H9 (cell line): Measurements from ENCODE around the gene CYP21A2. TPM values are rescaled to one million over a fixed set of nuclear protein-coding genes. Genes with fewer than 3 reads are reported as not detected.
"Not testable (repeated sequence)": the region's sequence is repeated elsewhere in the genome, so short reads cannot be mapped to it uniquely, and the experiment has no call there.

Experiments used
- DNase-seq: peaks from one replicate; pipeline ENCODE4 v3.0.0-alpha.2; 2017
- H2AFZ ChIP-seq: one replicate; pipeline ENCODE4 v1.6.1; 2013; ENCODE audit warnings: mild to moderate bottlenecking, low read length, control low read depth, moderate library complexity
- H2AK5ac ChIP-seq: 2 replicates; pipeline ENCODE4 v1.6.1; 2013; ENCODE audit warnings: low read length, control low read depth, mixed read lengths; ENCODE audit not compliant: insufficient read length
- H2BK120ac ChIP-seq: one replicate; pipeline ENCODE4 v1.6.1; 2013; ENCODE audit warnings: low read depth, mild to moderate bottlenecking, low read length, control low read depth, inconsistent platforms; ENCODE audit not compliant: poor library complexity, severe bottlenecking
- H2BK12ac ChIP-seq: 2 replicates; pipeline ENCODE4 v1.6.1; 2013; ENCODE audit warnings: low read length, control low read depth, mixed read lengths, low read depth; ENCODE audit not compliant: insufficient read length
- H2BK15ac ChIP-seq: 2 replicates; pipeline ENCODE4 v1.6.1; 2013; ENCODE audit warnings: low read depth, low read length, control low read depth
- H2BK20ac ChIP-seq: one replicate; pipeline ENCODE4 v1.6.1; 2013; ENCODE audit warnings: low read depth, mild to moderate bottlenecking, low read length, control low read depth, inconsistent platforms; ENCODE audit not compliant: poor library complexity, severe bottlenecking
- H2BK5ac ChIP-seq: 2 replicates; pipeline ENCODE4 v1.6.1; 2013; ENCODE audit warnings: low read length, control low read depth, mixed read lengths; ENCODE audit not compliant: insufficient read length
- H3K14ac ChIP-seq: 2 replicates; pipeline ENCODE4 v1.6.1; 2013; ENCODE audit warnings: low read length, control low read depth; ENCODE audit not compliant: insufficient read depth
- H3K18ac ChIP-seq: 2 replicates; pipeline ENCODE4 v1.6.1; 2013; ENCODE audit warnings: low read depth, mild to moderate bottlenecking, mixed read lengths, low read length, control low read depth; ENCODE audit not compliant: insufficient read length
- H3K23ac ChIP-seq: 2 replicates; pipeline ENCODE4 v1.6.1; 2013; ENCODE audit warnings: low read length, control low read depth, mixed read lengths, low read depth; ENCODE audit not compliant: insufficient read length
- H3K23me2 ChIP-seq: 2 replicates; pipeline ENCODE4 v1.6.1; 2013; ENCODE audit warnings: low read depth, mild to moderate bottlenecking, mixed read lengths, low read length, control low read depth; ENCODE audit not compliant: insufficient read length, poor library complexity, severe bottlenecking
- H3K27ac ChIP-seq: 2 replicates; pipeline ENCODE4 v1.5.1; 2013; ENCODE audit warnings: low read length, control low read depth, mixed read lengths, low read depth; ENCODE audit not compliant: insufficient read length
- H3K27me3 ChIP-seq: 2 replicates; pipeline ENCODE4 v1.6.1; 2013; ENCODE audit warnings: low read length, control low read depth, inconsistent platforms; ENCODE audit not compliant: insufficient read depth
- H3K4ac ChIP-seq: 2 replicates; pipeline ENCODE4 v1.6.1; 2013; ENCODE audit warnings: low read depth, mild to moderate bottlenecking, control low read depth, inconsistent platforms, low read length, moderate library complexity
- H3K4me1 ChIP-seq: 2 replicates; pipeline ENCODE4 v1.6.1; 2013; ENCODE audit warnings: low read length, control low read depth, inconsistent platforms; ENCODE audit not compliant: insufficient read depth
- H3K4me2 ChIP-seq: 2 replicates; pipeline ENCODE4 v1.6.1; 2013; ENCODE audit warnings: low read length, control low read depth, mixed read lengths; ENCODE audit not compliant: insufficient read length, insufficient read depth
- H3K56ac ChIP-seq: 2 replicates; pipeline ENCODE4 v1.6.1; 2013; ENCODE audit warnings: low read depth, mild to moderate bottlenecking, mixed read lengths, low read length, control low read depth; ENCODE audit not compliant: insufficient read length
- H3K79me1 ChIP-seq: 2 replicates; pipeline ENCODE4 v1.6.1; 2013; ENCODE audit warnings: low read depth, mild to moderate bottlenecking, moderate library complexity, low read length, control low read depth, inconsistent platforms; ENCODE audit not compliant: insufficient read depth, poor library complexity, severe bottlenecking
- H3K79me2 ChIP-seq: 2 replicates; pipeline ENCODE4 v1.6.1; 2013; ENCODE audit warnings: low read length, control low read depth, inconsistent platforms; ENCODE audit not compliant: insufficient read depth
- H3K9ac ChIP-seq: 2 replicates; pipeline ENCODE4 v1.6.1; 2013; ENCODE audit warnings: low read length, control low read depth, mixed read lengths; ENCODE audit not compliant: insufficient read length; ENCODE audit errors: extremely low read depth
- H3K9me3 ChIP-seq: one replicate; pipeline ENCODE4 v1.6.1; 2013; ENCODE audit warnings: low read depth, low read length, inconsistent platforms; ENCODE audit not compliant: control insufficient read depth
- H3T11ph ChIP-seq: one replicate; pipeline ENCODE4 v1.6.1; 2013; ENCODE audit warnings: mild to moderate bottlenecking, low read length, control low read depth, inconsistent platforms
- H4K20me1 ChIP-seq: one replicate; pipeline ENCODE4 v1.6.1; 2013; ENCODE audit not compliant: control insufficient read depth, insufficient read length, insufficient read depth
- H4K5ac ChIP-seq: 2 replicates; pipeline ENCODE4 v1.6.1; 2013; ENCODE audit warnings: low read depth, mild to moderate bottlenecking, mixed read lengths, low read length, control low read depth; ENCODE audit not compliant: insufficient read length
- H4K8ac ChIP-seq: replicated peaks from 2 replicates; pipeline ENCODE4 v1.6.1; 2013; ENCODE audit warnings: low read length, control low read depth, mixed read lengths, low read depth; ENCODE audit not compliant: insufficient read length
- H4K91ac ChIP-seq: 2 replicates; pipeline ENCODE4 v1.6.1; 2013; ENCODE audit warnings: low read depth, mild to moderate bottlenecking, moderate library complexity, mixed read lengths, low read length, control low read depth; ENCODE audit not compliant: insufficient read length
- H3K27ac Mint-ChIP-seq, 3 experiments: 2 replicates in 2 of 3; 3 replicates in 1 of 3; pipeline ENCODE4 v1.8.0; 2020 to 2021; ENCODE audit warnings: mixed read lengths in 3 of 3, mild to moderate bottlenecking in 1 of 3, moderate library complexity in 1 of 3
- H3K27me3 Mint-ChIP-seq: 2 replicates; pipeline ENCODE4 v1.8.0; 2021; ENCODE audit warnings: low read depth, mild to moderate bottlenecking, moderate library complexity, mixed read lengths
- H3K36me3 Mint-ChIP-seq, 3 experiments: 2 replicates in 2 of 3; 3 replicates in 1 of 3; pipeline ENCODE4 v1.8.0; 2020 to 2021; ENCODE audit warnings: low read depth in 3 of 3, mixed read lengths in 3 of 3; ENCODE audit not compliant: insufficient read depth in 1 of 3
- H3K4me1 Mint-ChIP-seq, 2 experiments: 2 replicates each; pipeline ENCODE4 v1.8.0; 2020; ENCODE audit warnings: mixed read lengths in 2 of 2
- H3K4me3 Mint-ChIP-seq, 2 experiments: 2 replicates in 1 of 2; 3 replicates in 1 of 2; pipeline ENCODE4 v1.8.0; 2020 to 2021; ENCODE audit warnings: mild to moderate bottlenecking in 2 of 2, mixed read lengths in 2 of 2, moderate library complexity in 1 of 2
- H3K9me3 Mint-ChIP-seq, 2 experiments: 2 replicates in 1 of 2; 3 replicates in 1 of 2; pipeline ENCODE4 v1.8.0; 2020; ENCODE audit warnings: mild to moderate bottlenecking in 2 of 2, mixed read lengths in 2 of 2, moderate library complexity in 1 of 2
- WGBS: extraction: QIAGEN DNeasy Blood & Tissue Kit; methylation state at CpG from one replicate; pipeline ENCODE4 v1.1.7; 2013; ENCODE audit warnings: missing lambda C conversion rate, low lambda C conversion rate, mixed read lengths; ENCODE audit not compliant: insufficient read length; ENCODE audit errors: extremely low coverage; 5-methylcytosine and 5-hydroxymethylcytosine counted together
- total RNA-seq: library from RNA; stranded (reverse); gene quantifications from 2 replicates; pipeline ENCODE4 v1.2.1, GENCODE V29; 2021

The CYP21A2 gene
- total RNA-seq, 1 experiment from 2014 or later: not detected

- not testable (repeated sequence) for H4K5ac ChIP-seq, H2BK5ac ChIP-seq, H3K9me3 ChIP-seq, H3K27me3 ChIP-seq, H2BK15ac ChIP-seq, H2AK5ac ChIP-seq, H2BK120ac ChIP-seq, H3K79me1 ChIP-seq, H3K79me2 ChIP-seq, H3K36me3 Mint-ChIP-seq, H3K27ac Mint-ChIP-seq, H3K56ac ChIP-seq, H4K91ac ChIP-seq, H3K23ac ChIP-seq, H2BK20ac ChIP-seq, H3K4me3 Mint-ChIP-seq, H3K14ac ChIP-seq, H3K9ac ChIP-seq, H4K8ac ChIP-seq, H3K23me2 ChIP-seq, H3K4me2 ChIP-seq, H3K4me1 ChIP-seq, H4K20me1 ChIP-seq, H3K18ac ChIP-seq, H3K27ac ChIP-seq, H3K9me3 Mint-ChIP-seq, H3T11ph ChIP-seq, H2AFZ ChIP-seq, H3K27me3 Mint-ChIP-seq, H2BK12ac ChIP-seq, H3K4ac ChIP-seq
- H3K4me1 Mint-ChIP-seq: peaks cover 2 to 11% of the 10 kb centered on the region in 2 experiments; a peak in 3 of 4 replicates
- WGBS: no CpG with 5 or more reads among the region's 11 CpGs
- peak; percentile 17 for DNase-seq
Observed at GRCh38 chr6:32049736-32050135, 11.5 kb downstream of the CYP21A2 start.
